Panc1 (cell line): ENCODE measurements around the gene METTL23.

Source experiments
- POLR2AphosphoS5 ChIP-seq: IDR thresholded peaks from 2 replicates; pipeline ENCODE4 v1.6.1; 2012; ENCODE audit warnings: mild to moderate bottlenecking, low read depth, low read length, moderate library complexity
- REST ChIP-seq, 2 experiments: IDR thresholded peaks; 2 replicates each; pipeline ENCODE4 v1.6.1; 2011 to 2012; ENCODE audit warnings: low read depth in 2 of 2, control low read depth in 1 of 2, low read length in 1 of 2, mild to moderate bottlenecking in 1 of 2, moderate library complexity in 1 of 2; ENCODE audit not compliant: insufficient read depth in 1 of 2
- SIN3A ChIP-seq: IDR thresholded peaks from 2 replicates; pipeline ENCODE4 v1.6.1; 2012; ENCODE audit warnings: low read depth, mild to moderate bottlenecking, low read length, moderate library complexity, borderline replicate concordance; ENCODE audit not compliant: insufficient read depth
- TF ChIP-seq, protein P1 (sequence below): fragments of 450-650 bp; IDR thresholded peaks from 2 replicates; pipeline ENCODE4 v1.5.1; 2017; ENCODE audit warnings: mild to moderate bottlenecking

DNA sequence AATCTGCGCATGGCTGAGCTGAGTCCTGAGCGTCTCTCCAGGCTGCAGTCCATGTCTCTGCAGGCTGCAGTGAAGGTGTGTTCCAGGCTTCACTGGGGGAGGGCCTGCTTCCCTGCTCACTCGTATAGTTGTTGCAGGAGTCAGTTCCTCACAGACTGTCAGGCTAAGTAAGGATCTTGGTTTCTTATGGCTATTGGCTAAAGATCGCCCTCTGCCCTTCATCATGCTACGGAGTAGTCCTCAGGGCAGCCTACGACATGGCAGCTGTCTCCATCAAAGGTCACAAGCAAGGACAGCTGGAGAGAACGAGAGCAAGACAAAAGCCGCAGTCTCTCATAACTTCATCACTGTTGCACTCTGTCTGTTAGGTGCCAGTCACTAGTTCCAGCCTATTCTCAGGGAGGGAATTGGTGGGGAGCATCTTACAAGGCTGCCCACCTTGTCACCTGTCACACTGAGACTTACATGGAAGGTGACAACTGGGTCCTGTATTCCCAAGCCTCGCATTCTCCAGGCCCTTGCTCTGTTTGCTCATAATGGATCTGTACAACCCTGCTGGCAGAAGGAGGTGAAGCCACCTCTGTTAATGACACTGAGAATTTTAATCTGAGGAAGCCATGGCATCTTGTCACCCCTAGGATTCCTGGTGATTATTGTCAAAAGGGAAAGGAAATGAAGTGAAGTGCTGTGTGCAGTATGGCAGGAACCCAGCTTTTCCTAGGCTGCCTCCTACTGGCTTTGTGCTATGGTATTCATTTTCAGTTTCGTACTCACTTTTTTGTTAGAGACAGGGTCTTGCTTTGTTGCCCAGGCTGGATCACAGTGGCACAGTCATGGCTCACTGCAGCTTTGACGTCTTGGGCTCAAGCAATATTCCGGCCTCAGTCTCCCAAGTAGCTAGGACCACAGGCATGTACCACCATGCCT is 54.7 kb downstream of the METTL23 start:
- TF ChIP-seq POLR2AphosphoS5, result no peak
- TF ChIP-seq, protein P1, sequence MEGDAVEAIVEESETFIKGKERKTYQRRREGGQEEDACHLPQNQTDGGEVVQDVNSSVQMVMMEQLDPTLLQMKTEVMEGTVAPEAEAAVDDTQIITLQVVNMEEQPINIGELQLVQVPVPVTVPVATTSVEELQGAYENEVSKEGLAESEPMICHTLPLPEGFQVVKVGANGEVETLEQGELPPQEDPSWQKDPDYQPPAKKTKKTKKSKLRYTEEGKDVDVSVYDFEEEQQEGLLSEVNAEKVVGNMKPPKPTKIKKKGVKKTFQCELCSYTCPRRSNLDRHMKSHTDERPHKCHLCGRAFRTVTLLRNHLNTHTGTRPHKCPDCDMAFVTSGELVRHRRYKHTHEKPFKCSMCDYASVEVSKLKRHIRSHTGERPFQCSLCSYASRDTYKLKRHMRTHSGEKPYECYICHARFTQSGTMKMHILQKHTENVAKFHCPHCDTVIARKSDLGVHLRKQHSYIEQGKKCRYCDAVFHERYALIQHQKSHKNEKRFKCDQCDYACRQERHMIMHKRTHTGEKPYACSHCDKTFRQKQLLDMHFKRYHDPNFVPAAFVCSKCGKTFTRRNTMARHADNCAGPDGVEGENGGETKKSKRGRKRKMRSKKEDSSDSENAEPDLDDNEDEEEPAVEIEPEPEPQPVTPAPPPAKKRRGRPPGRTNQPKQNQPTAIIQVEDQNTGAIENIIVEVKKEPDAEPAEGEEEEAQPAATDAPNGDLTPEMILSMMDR, result no peak
- TF ChIP-seq SIN3A, result no peak
- TF ChIP-seq REST (IDR thresholded peaks at IDR 0.05; ENCODE audit: insufficient read depth in 1 of 2, low read depth in 2 of 2, low read length in 1 of 2), result no peak
